ENCODE results near the gene C2orf92.
"Not testable (repeated sequence)": the region's sequence is repeated elsewhere in the genome, so short reads cannot be mapped to it uniquely, and the experiment has no call there.

C2orf92 gene

GRCh38 chr2:97693476-97693875, 24.0 kb downstream of the C2orf92 start:
- no peak for DNase-seq (ENCODE audit: low read depth)

- DNase-seq (ENCODE audit: low read depth) = no peak
Observed at GRCh38 chr2:97695744-97696143, 26.2 kb downstream of the C2orf92 start.

GRCh38 chr2:97697252-97698235, 28.0 kb downstream of the C2orf92 start:
- peak; percentile 68 for DNase-seq (ENCODE audit: low read depth)

- DNase-seq (ENCODE audit: low read depth) = no peak
Observed at GRCh38 chr2:97698530-97698929, 29.0 kb downstream of the C2orf92 start.

GRCh38 chr2:97699765-97700444, 30.4 kb downstream of the C2orf92 start:
- peak; percentile 45 for DNase-seq (ENCODE audit: low read depth)

DNA sequence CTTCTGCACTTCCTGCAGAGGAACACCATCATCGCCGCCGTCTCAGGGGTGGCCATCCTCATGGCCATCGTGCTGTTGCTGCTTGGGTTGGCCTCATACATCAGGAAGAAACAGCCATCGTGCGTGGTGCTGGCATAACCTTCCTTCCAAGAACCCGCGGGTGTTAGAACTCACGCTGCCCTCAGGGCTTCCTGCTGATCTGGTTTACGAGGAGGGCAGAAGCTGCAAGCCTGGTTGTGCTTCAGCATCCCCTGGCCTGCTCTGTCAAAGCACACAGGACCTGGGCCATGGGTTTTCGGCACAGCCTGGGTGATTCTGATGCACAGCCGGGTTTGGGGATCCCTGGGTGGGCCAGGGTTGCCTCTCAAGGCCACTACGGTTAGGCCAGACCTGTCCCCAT, 31.7 kb downstream of the C2orf92 start:
- no peak for DNase-seq (ENCODE audit: low read depth)

- DNase-seq (ENCODE audit: low read depth) = no peak
Observed at GRCh38 chr2:97701851-97702465, 32.4 kb downstream of the C2orf92 start.

- DNase-seq (ENCODE audit: low read depth) = no peak
Observed at GRCh38 chr2:97702731-97703470, 33.4 kb downstream of the C2orf92 start.

- DNase-seq (ENCODE audit: low read depth) = no peak
Observed at GRCh38 chr2:97703741-97704140, 34.2 kb downstream of the C2orf92 start.

- DNase-seq (ENCODE audit: low read depth) = no peak
Observed at GRCh38 chr2:97704989-97705388, 35.5 kb downstream of the C2orf92 start.

DNA sequence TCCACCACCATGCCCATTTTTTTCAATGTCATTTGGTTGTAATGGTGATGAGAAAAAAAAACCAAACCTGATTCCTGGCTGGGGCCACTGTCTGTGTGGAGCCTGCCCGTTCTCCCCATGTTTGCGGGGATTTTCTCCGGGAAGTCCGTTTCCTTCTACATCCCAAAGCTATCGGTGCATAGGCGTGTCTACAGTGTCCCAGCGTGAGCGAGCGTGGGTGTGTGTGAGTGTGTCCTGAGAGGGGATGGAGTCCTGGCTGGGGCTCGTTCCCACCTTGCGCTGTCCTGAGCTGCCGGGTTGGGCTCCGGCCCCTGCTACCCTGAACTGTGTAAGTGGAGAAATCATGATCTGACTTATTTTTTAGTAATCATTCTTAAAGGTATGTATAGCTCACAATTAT, 36.6 kb downstream of the C2orf92 start:
- DNase-seq (ENCODE audit: low read depth) = no peak

GRCh38 chr2:97706708-97707345, 37.3 kb downstream of the C2orf92 start:
- DNase-seq (ENCODE audit: low read depth) = no peak

DNA sequence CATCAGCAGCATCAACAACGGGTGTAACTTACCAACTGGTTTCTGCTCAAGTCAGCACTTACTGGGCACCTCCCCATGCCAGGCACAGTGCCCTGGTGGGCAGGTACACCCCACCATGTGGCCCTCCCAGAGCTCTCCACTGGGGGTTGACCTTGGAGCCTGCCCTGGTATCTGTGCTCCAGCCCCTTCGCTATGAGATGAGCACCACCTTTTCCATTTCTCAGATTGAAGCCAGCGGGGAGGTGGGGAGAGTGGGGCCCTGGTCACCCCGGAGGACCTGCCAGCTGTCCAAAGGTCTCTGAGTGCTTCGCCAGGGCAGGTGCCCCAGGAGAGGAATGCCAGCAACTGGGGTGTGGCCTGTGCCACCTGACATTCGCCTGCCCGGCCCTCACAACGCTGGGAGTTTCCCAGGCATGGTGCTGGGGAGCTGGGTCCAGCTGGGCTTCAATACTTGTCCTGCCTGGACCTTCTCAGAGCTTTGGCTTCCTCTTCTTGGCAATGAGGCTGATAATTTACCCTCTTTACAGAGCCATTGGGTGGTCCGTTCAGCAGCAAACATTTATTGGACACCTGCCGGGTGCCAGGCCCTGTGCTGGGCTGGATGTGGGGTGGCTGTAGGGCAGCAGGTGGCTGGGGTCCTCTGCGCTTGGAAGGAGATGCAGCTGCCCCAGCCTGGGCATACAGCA, 38.0 kb downstream of the C2orf92 start:
- DNase-seq (ENCODE audit: low read depth) = no peak

DNA sequence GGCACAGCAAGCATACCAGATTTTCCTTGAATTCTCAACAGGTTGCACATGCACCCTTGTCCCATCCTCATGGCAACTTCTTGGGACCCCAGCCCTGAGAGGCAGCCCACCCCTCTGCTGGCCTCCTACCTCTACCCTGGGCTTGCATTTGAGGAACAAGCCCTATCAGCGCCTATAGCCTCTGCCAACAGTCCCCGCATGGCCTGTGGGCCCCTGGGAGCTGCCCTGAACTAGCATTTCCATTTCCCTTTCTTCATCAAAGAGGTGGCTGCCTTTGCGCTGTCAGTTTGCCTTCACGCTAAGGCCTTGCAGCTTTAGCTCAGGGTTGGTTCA, 38.5 kb downstream of the C2orf92 start:
- no peak for DNase-seq (ENCODE audit: low read depth)

- DNase-seq (ENCODE audit: low read depth) = no peak
Observed at GRCh38 chr2:97708608-97709007, 39.1 kb downstream of the C2orf92 start.

GRCh38 chr2:97711394-97711711, 41.8 kb downstream of the C2orf92 start:
- no peak for DNase-seq (ENCODE audit: low read depth)

- not testable (repeated sequence) for DNase-seq (ENCODE audit: low read depth)
Observed at GRCh38 chr2:97712175-97712574, 42.7 kb downstream of the C2orf92 start.

DNA sequence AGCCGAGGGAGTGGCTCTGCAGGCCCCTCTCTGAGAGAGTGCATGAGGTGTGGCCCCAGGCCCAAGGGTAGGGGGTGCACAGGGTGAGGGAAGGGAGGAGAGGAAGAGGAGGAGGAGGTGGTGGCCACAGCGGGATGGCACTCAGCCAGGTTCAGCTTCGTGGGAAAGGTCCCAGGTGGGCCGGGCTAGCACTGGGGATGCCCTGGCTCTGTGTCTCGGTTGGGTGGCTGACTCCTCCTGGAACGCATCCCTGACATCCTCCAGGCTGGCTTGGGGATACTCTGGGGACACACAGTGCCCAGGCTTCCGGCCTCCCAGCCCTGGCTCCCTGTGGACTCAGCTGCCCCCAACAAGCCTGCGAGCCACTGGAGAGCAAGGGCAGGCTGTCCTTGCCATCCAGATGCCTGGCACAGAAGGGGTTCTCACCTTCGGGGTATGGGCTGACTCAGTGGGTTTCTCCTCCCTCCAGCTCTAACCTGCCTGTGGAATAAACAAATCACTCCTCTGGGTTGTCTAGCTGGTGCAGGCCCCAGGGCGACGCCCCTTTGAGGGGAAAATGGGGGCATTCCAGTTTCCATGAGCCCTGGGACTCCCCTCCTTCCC, 43.3 kb downstream of the C2orf92 start:
- no peak for DNase-seq (ENCODE audit: low read depth)

GRCh38 chr2:97713296-97714083, 44.0 kb downstream of the C2orf92 start, which contains the start of gene ZAP70:
ZAP70 (plus strand) TSS chr2:97713576; CDS start chr2:97724037, 10,461 bp downstream.
- DNase-seq (ENCODE audit: low read depth) = no peak
